H9 (cell line): Measurements from ENCODE around the gene FAM83C. TPM values are rescaled to one million over a fixed set of nuclear protein-coding genes. Genes with fewer than 3 reads are reported as not detected.

ENCODE experiments used
- DNase-seq: peaks from one replicate; pipeline ENCODE4 v3.0.0-alpha.2; 2017
- H2AFZ ChIP-seq: one replicate; pipeline ENCODE4 v1.6.1; 2013; ENCODE audit warnings: mild to moderate bottlenecking, low read length, control low read depth, moderate library complexity
- H2AK5ac ChIP-seq: 2 replicates; pipeline ENCODE4 v1.6.1; 2013; ENCODE audit warnings: low read length, control low read depth, mixed read lengths; ENCODE audit not compliant: insufficient read length
- H2BK120ac ChIP-seq: one replicate; pipeline ENCODE4 v1.6.1; 2013; ENCODE audit warnings: low read depth, mild to moderate bottlenecking, low read length, control low read depth, inconsistent platforms; ENCODE audit not compliant: poor library complexity, severe bottlenecking
- H2BK12ac ChIP-seq: 2 replicates; pipeline ENCODE4 v1.6.1; 2013; ENCODE audit warnings: low read length, control low read depth, mixed read lengths, low read depth; ENCODE audit not compliant: insufficient read length
- H2BK15ac ChIP-seq: 2 replicates; pipeline ENCODE4 v1.6.1; 2013; ENCODE audit warnings: low read depth, low read length, control low read depth
- H2BK20ac ChIP-seq: one replicate; pipeline ENCODE4 v1.6.1; 2013; ENCODE audit warnings: low read depth, mild to moderate bottlenecking, low read length, control low read depth, inconsistent platforms; ENCODE audit not compliant: poor library complexity, severe bottlenecking
- H2BK5ac ChIP-seq: 2 replicates; pipeline ENCODE4 v1.6.1; 2013; ENCODE audit warnings: low read length, control low read depth, mixed read lengths; ENCODE audit not compliant: insufficient read length
- H3K14ac ChIP-seq: 2 replicates; pipeline ENCODE4 v1.6.1; 2013; ENCODE audit warnings: low read length, control low read depth; ENCODE audit not compliant: insufficient read depth
- H3K18ac ChIP-seq: 2 replicates; pipeline ENCODE4 v1.6.1; 2013; ENCODE audit warnings: low read depth, mild to moderate bottlenecking, mixed read lengths, low read length, control low read depth; ENCODE audit not compliant: insufficient read length
- H3K23ac ChIP-seq: 2 replicates; pipeline ENCODE4 v1.6.1; 2013; ENCODE audit warnings: low read length, control low read depth, mixed read lengths, low read depth; ENCODE audit not compliant: insufficient read length
- H3K23me2 ChIP-seq: 2 replicates; pipeline ENCODE4 v1.6.1; 2013; ENCODE audit warnings: low read depth, mild to moderate bottlenecking, mixed read lengths, low read length, control low read depth; ENCODE audit not compliant: insufficient read length, poor library complexity, severe bottlenecking
- H3K27ac ChIP-seq: 2 replicates; pipeline ENCODE4 v1.5.1; 2013; ENCODE audit warnings: low read length, control low read depth, mixed read lengths, low read depth; ENCODE audit not compliant: insufficient read length
- H3K27me3 ChIP-seq: 2 replicates; pipeline ENCODE4 v1.6.1; 2013; ENCODE audit warnings: low read length, control low read depth, inconsistent platforms; ENCODE audit not compliant: insufficient read depth
- H3K4ac ChIP-seq: 2 replicates; pipeline ENCODE4 v1.6.1; 2013; ENCODE audit warnings: low read depth, mild to moderate bottlenecking, control low read depth, inconsistent platforms, low read length, moderate library complexity
- H3K4me1 ChIP-seq: 2 replicates; pipeline ENCODE4 v1.6.1; 2013; ENCODE audit warnings: low read length, control low read depth, inconsistent platforms; ENCODE audit not compliant: insufficient read depth
- H3K4me2 ChIP-seq: 2 replicates; pipeline ENCODE4 v1.6.1; 2013; ENCODE audit warnings: low read length, control low read depth, mixed read lengths; ENCODE audit not compliant: insufficient read length, insufficient read depth
- H3K56ac ChIP-seq: 2 replicates; pipeline ENCODE4 v1.6.1; 2013; ENCODE audit warnings: low read depth, mild to moderate bottlenecking, mixed read lengths, low read length, control low read depth; ENCODE audit not compliant: insufficient read length
- H3K79me1 ChIP-seq: 2 replicates; pipeline ENCODE4 v1.6.1; 2013; ENCODE audit warnings: low read depth, mild to moderate bottlenecking, moderate library complexity, low read length, control low read depth, inconsistent platforms; ENCODE audit not compliant: insufficient read depth, poor library complexity, severe bottlenecking
- H3K79me2 ChIP-seq: 2 replicates; pipeline ENCODE4 v1.6.1; 2013; ENCODE audit warnings: low read length, control low read depth, inconsistent platforms; ENCODE audit not compliant: insufficient read depth
- H3K9ac ChIP-seq: 2 replicates; pipeline ENCODE4 v1.6.1; 2013; ENCODE audit warnings: low read length, control low read depth, mixed read lengths; ENCODE audit not compliant: insufficient read length; ENCODE audit errors: extremely low read depth
- H3K9me3 ChIP-seq: one replicate; pipeline ENCODE4 v1.6.1; 2013; ENCODE audit warnings: low read depth, low read length, inconsistent platforms; ENCODE audit not compliant: control insufficient read depth
- H3T11ph ChIP-seq: one replicate; pipeline ENCODE4 v1.6.1; 2013; ENCODE audit warnings: mild to moderate bottlenecking, low read length, control low read depth, inconsistent platforms
- H4K20me1 ChIP-seq: one replicate; pipeline ENCODE4 v1.6.1; 2013; ENCODE audit not compliant: control insufficient read depth, insufficient read length, insufficient read depth
- H4K5ac ChIP-seq: 2 replicates; pipeline ENCODE4 v1.6.1; 2013; ENCODE audit warnings: low read depth, mild to moderate bottlenecking, mixed read lengths, low read length, control low read depth; ENCODE audit not compliant: insufficient read length
- H4K8ac ChIP-seq: replicated peaks from 2 replicates; pipeline ENCODE4 v1.6.1; 2013; ENCODE audit warnings: low read length, control low read depth, mixed read lengths, low read depth; ENCODE audit not compliant: insufficient read length
- H4K91ac ChIP-seq: 2 replicates; pipeline ENCODE4 v1.6.1; 2013; ENCODE audit warnings: low read depth, mild to moderate bottlenecking, moderate library complexity, mixed read lengths, low read length, control low read depth; ENCODE audit not compliant: insufficient read length
- H3K27ac Mint-ChIP-seq, 3 experiments: 2 replicates in 2 of 3; 3 replicates in 1 of 3; pipeline ENCODE4 v1.8.0; 2020 to 2021; ENCODE audit warnings: mixed read lengths in 3 of 3, mild to moderate bottlenecking in 1 of 3, moderate library complexity in 1 of 3
- H3K27me3 Mint-ChIP-seq: 2 replicates; pipeline ENCODE4 v1.8.0; 2021; ENCODE audit warnings: low read depth, mild to moderate bottlenecking, moderate library complexity, mixed read lengths
- H3K36me3 Mint-ChIP-seq, 3 experiments: 2 replicates in 2 of 3; 3 replicates in 1 of 3; pipeline ENCODE4 v1.8.0; 2020 to 2021; ENCODE audit warnings: low read depth in 3 of 3, mixed read lengths in 3 of 3; ENCODE audit not compliant: insufficient read depth in 1 of 3
- H3K4me1 Mint-ChIP-seq, 2 experiments: 2 replicates each; pipeline ENCODE4 v1.8.0; 2020; ENCODE audit warnings: mixed read lengths in 2 of 2
- H3K4me3 Mint-ChIP-seq, 2 experiments: 2 replicates in 1 of 2; 3 replicates in 1 of 2; pipeline ENCODE4 v1.8.0; 2020 to 2021; ENCODE audit warnings: mild to moderate bottlenecking in 2 of 2, mixed read lengths in 2 of 2, moderate library complexity in 1 of 2
- H3K9me3 Mint-ChIP-seq, 2 experiments: 2 replicates in 1 of 2; 3 replicates in 1 of 2; pipeline ENCODE4 v1.8.0; 2020; ENCODE audit warnings: mild to moderate bottlenecking in 2 of 2, mixed read lengths in 2 of 2, moderate library complexity in 1 of 2
- WGBS: extraction: QIAGEN DNeasy Blood & Tissue Kit; methylation state at CpG from one replicate; pipeline ENCODE4 v1.1.7; 2013; ENCODE audit warnings: missing lambda C conversion rate, low lambda C conversion rate, mixed read lengths; ENCODE audit not compliant: insufficient read length; ENCODE audit errors: extremely low coverage; 5-methylcytosine and 5-hydroxymethylcytosine counted together
- total RNA-seq: library from RNA; stranded (reverse); gene quantifications from 2 replicates; pipeline ENCODE4 v1.2.1, GENCODE V29; 2021
- TF ChIP-seq, protein P1 (sequence below): fragments of 200-600 bp; sonication (generic); conservative IDR thresholded peaks from 3 replicates; pipeline ENCODE4 v1.8.0; 2021; ENCODE audit warnings: antibody characterized with exemption, mild to moderate bottlenecking

Gene FAM83C
- total RNA-seq, 1 experiment from 2014 or later, result not detected

DNA sequence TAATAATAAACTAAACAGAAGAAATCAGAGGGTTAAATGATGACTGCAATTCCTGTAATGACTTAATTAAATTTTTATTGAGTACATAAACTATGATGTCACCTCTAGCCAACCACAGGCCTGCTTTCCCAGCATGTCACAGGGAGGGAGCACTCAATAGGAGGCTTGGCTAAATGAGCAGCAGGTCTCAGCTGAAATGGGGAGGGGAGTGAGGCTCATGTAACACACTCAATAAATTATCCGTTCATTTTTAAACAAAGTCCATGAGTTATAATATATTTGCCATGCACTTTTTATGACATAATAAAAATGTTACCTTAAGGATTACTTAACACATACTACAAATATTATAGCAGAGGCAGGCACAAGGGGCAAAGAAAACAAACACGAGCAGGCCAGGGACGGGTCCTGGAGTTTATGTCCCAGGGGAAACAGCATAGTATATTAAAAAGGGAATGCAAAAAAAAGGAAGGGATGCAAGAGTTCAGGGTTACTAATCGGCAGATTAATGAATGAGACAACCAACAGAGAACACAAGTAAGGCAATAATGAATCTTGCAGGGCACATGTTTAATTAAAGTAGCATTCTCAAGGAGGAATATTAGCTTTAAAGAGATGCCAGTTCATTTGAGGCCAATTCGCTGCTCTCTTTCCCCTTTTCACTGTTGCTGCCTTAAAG is 27.1 kb upstream of the FAM83C start:
- Histone ChIP-seq H3K9ac (no peak overlapping the region), H3K14ac (no peak overlapping the region), H2BK20ac (no peak overlapping the region), H3K27ac (no peak overlapping the region), H3K79me2 (no peaks in the 10 kb centered on the region), H3K18ac (no peak overlapping the region), H3K23me2 (no peaks in the 10 kb centered on the region), H3K4ac (no peak overlapping the region), H3K9me3 (no peaks in the 10 kb centered on the region), H4K20me1 (no peaks in the 10 kb centered on the region), H4K8ac (no peak overlapping the region), H4K5ac (no peak overlapping the region), H2AK5ac (no peak overlapping the region), H4K91ac (no peak overlapping the region), H2BK5ac (no peak overlapping the region), H2BK120ac (no peak overlapping the region), H2AFZ (no peak overlapping the region), H3K4me1 (peaks cover 7% of the 10 kb centered on the region; the same call in 1 of the 2 replicates), H3K56ac (no peak overlapping the region), H2BK12ac (no peak overlapping the region), H3K27me3 (no peaks in the 10 kb centered on the region), H2BK15ac (no peak overlapping the region), H3T11ph (no peak overlapping the region), H3K23ac (no peak overlapping the region), H3K4me2 (no peak overlapping the region), H3K79me1 (no peaks in the 10 kb centered on the region)
- TF ChIP-seq, protein P1, sequence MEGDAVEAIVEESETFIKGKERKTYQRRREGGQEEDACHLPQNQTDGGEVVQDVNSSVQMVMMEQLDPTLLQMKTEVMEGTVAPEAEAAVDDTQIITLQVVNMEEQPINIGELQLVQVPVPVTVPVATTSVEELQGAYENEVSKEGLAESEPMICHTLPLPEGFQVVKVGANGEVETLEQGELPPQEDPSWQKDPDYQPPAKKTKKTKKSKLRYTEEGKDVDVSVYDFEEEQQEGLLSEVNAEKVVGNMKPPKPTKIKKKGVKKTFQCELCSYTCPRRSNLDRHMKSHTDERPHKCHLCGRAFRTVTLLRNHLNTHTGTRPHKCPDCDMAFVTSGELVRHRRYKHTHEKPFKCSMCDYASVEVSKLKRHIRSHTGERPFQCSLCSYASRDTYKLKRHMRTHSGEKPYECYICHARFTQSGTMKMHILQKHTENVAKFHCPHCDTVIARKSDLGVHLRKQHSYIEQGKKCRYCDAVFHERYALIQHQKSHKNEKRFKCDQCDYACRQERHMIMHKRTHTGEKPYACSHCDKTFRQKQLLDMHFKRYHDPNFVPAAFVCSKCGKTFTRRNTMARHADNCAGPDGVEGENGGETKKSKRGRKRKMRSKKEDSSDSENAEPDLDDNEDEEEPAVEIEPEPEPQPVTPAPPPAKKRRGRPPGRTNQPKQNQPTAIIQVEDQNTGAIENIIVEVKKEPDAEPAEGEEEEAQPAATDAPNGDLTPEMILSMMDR, result no peak
- no peak overlapping the region for H3K4me3 Mint-ChIP-seq
- peaks cover 23 to 24% of the 10 kb centered on the region in 2 experiments for H3K4me1 Mint-ChIP-seq
- H3K27ac Mint-ChIP-seq, result peak overlapping the region in 2 of 3 experiments; percentile 2 to 5; a peak in 1 of 7 replicates
- H3K27me3 Mint-ChIP-seq, result no peaks in the 10 kb centered on the region
- DNase-seq, result no peak
- no peaks in the 10 kb centered on the region for H3K9me3 Mint-ChIP-seq
- WGBS, result no CpG with 5 or more reads among the region's 5 CpGs
- H3K36me3 Mint-ChIP-seq, result peaks cover 0 to 3% (median 0%) of the 10 kb centered on the region in 3 experiments; a peak in 1 of 7 replicates
